ENCODE results near the gene UTS2R. TPM values are rescaled to one million over a fixed set of nuclear protein-coding genes. Genes with fewer than 3 reads are reported as not detected.

UTS2R gene
- total RNA-seq, 2 donors from 2014 or later: not detected

GRCh38 chr17:82424863-82425159 is 53.2 kb downstream of the UTS2R start:
- 92% methylated on average over 2 of the region's 2 CpGs for WGBS
- H3K9me3 ChIP-seq: no peaks in the 10 kb centered on the region
- H3K4me1 ChIP-seq (replicated peaks): no peaks in the 10 kb centered on the region
- no peak for TF ChIP-seq CTCF (IDR thresholded peaks at IDR 0.05)
- no peak for TF ChIP-seq POLR2AphosphoS5 (IDR thresholded peaks at IDR 0.05)
- no peak for TF ChIP-seq POLR2A (IDR thresholded peaks at IDR 0.05)
- DNase-seq (ENCODE audit: low spot score): no peak
- no peak overlapping the region for H3K27ac ChIP-seq
- H3K36me3 ChIP-seq: peaks cover 0 to 5% of the 10 kb centered on the region in 2 donors
- H3K4me3 ChIP-seq: no peak overlapping the region
- H3K27me3 ChIP-seq (replicated peaks; ENCODE audit: insufficient read depth): no peaks in the 10 kb centered on the region
- intact Hi-C loops (cut with DNase I): no loop called here

Small RNA genes within 50 kb of the gene (small RNA-seq; reads per million reads assigned to genes)
- gene RF00019: 0 reads per million in 2 donors

Other genes with a start within 250 kb of the UTS2R start
- 10 to 100 TPM; 57.6 to 62.8 TPM for gene CCDC57, start 158.9 kb upstream of the UTS2R start, total RNA-seq
- gene SLC16A3, start 142.7 kb upstream of the UTS2R start, total RNA-seq: 10 to 100 TPM in 1 of 2 donors, 1 to 10 TPM in 1; 5.0 to 69.2 TPM
- 100 to 1,000 TPM in 1 of 2 donors, 10 to 100 TPM in 1; 80.3 to 155 TPM for gene CSNK1D, start 98.1 kb upstream of the UTS2R start, total RNA-seq
- gene CD7, start 54.2 kb upstream of the UTS2R start, total RNA-seq: 1 to 10 TPM in 1 of 2 donors, not detected in 1; 2.8 TPM
- gene SECTM1, start 38.0 kb upstream of the UTS2R start, total RNA-seq: 10 to 100 TPM in 1 of 2 donors, 1 to 10 TPM in 1; 9.0 to 12.5 TPM
- gene TEX19, start 12.5 kb upstream of the UTS2R start, total RNA-seq: 10 to 100 TPM in 1 of 2 donors, not detected in 1; 10.6 TPM
- 100 to 1,000 TPM in 1 of 2 donors, 10 to 100 TPM in 1; 76.1 to 145 TPM for gene HEXD, start 46.6 kb downstream of the UTS2R start, total RNA-seq
- gene OGFOD3, start 46.8 kb downstream of the UTS2R start, total RNA-seq: 10 to 100 TPM; 41.0 to 65.8 TPM
- gene CYBC1, start 79.0 kb downstream of the UTS2R start, total RNA-seq: 10 to 100 TPM; 74.3 to 81.8 TPM
- gene NARF, start 87.0 kb downstream of the UTS2R start, total RNA-seq: 10 to 100 TPM; 38.4 to 68.1 TPM
- 10 to 100 TPM; 47.9 to 85.5 TPM for gene FOXK2, start 148.0 kb downstream of the UTS2R start, total RNA-seq